Ectodermal cell (in vitro differentiated cells): ENCODE measurements around the gene PDLIM5.

Experiments
- H3K27ac ChIP-seq: 2 replicates; pipeline ENCODE4 v1.7.0; 2013; ENCODE audit warnings: mild to moderate bottlenecking, low read depth, low read length; ENCODE audit not compliant: insufficient read depth, poor library complexity, severe bottlenecking
- H3K27me3 ChIP-seq: 2 replicates; pipeline ENCODE4 v1.7.0; 2013; ENCODE audit warnings: mild to moderate bottlenecking, low read length; ENCODE audit not compliant: insufficient read depth, control insufficient read depth, poor library complexity, severe bottlenecking
- H3K36me3 ChIP-seq: one replicate; pipeline ENCODE4 v1.7.0; 2013; ENCODE audit warnings: low read length; ENCODE audit not compliant: control insufficient read depth, insufficient read depth
- H3K4me1 ChIP-seq: one replicate; pipeline ENCODE4 v1.7.0; 2013; ENCODE audit warnings: low read length; ENCODE audit not compliant: control insufficient read depth, insufficient read depth
- H3K4me3 ChIP-seq: 2 replicates; pipeline ENCODE4 v1.7.0; 2013; ENCODE audit warnings: low read depth, low read length, control low read depth; ENCODE audit not compliant: insufficient read depth
- H3K9me3 ChIP-seq: 2 replicates; pipeline ENCODE4 v1.7.0; 2013; ENCODE audit warnings: mild to moderate bottlenecking, low read length, moderate library complexity; ENCODE audit not compliant: control insufficient read depth
- WGBS, 2 experiments: methylation state at CpG; one replicate each; pipeline ENCODE4 v1.1.7; 2013; ENCODE audit warnings: missing lambda C conversion rate in 2 of 2; 5-methylcytosine and 5-hydroxymethylcytosine counted together

PDLIM5 gene

DNA sequence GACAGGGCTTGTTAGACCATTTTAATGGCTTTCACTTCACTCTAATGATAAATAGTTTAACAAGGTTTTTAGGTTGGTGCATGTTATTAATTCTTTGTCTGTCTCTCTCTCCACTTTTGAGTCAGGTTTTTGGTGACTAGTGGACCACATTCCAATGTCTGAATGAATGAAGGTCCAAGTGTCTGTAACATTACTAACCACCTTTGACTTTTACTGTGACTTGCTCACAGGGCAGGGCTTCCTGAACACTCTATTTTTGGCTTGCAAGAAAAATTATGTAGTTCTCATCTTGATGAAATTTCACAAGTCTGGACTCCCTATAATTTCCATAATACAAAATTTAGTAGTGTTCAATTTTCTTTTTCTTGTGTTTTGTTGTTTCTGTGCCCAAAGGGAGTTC is 227.2 kb downstream of the PDLIM5 start:
- Histone ChIP-seq H3K4me1 (no peaks in the 10 kb centered on the region), H3K4me3 (no peak overlapping the region), H3K36me3 (no peaks in the 10 kb centered on the region), H3K9me3 (no peaks in the 10 kb centered on the region), H3K27me3 (no peaks in the 10 kb centered on the region), H3K27ac (no peak overlapping the region)

DNA sequence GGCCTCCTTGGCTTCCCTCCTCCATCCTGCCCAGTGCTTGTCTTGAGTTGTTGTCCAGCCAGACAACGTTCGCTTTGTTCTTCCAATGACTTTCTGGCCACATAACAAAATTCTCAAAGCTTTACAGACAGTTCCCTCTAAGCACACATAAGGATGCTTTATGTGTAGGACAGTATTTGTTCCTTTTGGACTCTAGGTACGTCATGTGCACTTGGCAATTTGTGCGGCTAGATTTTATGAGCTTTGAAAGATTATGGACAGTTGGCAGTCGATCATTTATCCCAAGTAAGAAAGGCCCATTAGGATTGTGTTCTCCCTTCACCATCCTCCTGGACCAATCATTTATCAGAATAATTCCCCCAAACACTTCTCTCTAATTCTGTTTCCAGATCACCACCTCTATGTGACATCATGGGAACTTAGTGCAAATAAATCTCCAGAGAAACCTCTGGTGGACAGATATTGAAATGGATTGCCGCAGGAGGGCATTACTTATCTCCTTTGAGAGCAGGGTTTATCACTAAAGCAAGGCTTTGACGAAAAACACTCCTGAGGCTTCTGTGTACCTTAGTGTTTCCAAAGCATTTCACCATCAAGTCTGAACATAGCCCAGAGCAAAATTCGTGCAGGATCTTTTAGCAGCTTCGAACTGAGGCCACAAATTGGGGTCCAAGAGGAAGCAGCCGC is 228.6 kb downstream of the PDLIM5 start:
- no peaks in the 10 kb centered on the region for H3K36me3 ChIP-seq
- H3K4me1 ChIP-seq: no peaks in the 10 kb centered on the region
- 95 to 96% methylated on average over 9 to 10 of the region's 10 CpGs for WGBS, 2 experiments
- H3K27me3 ChIP-seq: no peaks in the 10 kb centered on the region
- H3K4me3 ChIP-seq: no peak overlapping the region
- H3K27ac ChIP-seq: no peak overlapping the region
- no peaks in the 10 kb centered on the region for H3K9me3 ChIP-seq

DNA sequence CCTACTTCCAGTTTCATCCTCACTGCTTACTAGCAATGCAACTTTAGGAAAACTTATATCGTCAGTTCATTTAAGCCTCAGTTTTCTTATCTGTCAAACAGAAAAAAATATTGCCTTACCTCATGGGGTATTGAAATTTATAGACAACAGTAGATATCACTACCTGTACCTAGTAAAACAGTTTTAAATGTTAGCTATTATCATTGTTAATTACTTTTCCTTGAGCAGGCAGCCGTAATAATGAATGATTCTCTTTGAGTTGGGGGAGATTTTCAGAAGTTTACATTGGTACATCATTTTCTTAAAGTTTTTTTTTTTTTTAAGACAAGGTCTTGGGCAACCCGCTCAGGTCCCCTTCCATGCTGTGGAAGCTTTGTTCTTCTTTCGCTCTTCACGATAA is 234.3 kb downstream of the PDLIM5 start:
- no peaks in the 10 kb centered on the region for H3K36me3 ChIP-seq

DNA sequence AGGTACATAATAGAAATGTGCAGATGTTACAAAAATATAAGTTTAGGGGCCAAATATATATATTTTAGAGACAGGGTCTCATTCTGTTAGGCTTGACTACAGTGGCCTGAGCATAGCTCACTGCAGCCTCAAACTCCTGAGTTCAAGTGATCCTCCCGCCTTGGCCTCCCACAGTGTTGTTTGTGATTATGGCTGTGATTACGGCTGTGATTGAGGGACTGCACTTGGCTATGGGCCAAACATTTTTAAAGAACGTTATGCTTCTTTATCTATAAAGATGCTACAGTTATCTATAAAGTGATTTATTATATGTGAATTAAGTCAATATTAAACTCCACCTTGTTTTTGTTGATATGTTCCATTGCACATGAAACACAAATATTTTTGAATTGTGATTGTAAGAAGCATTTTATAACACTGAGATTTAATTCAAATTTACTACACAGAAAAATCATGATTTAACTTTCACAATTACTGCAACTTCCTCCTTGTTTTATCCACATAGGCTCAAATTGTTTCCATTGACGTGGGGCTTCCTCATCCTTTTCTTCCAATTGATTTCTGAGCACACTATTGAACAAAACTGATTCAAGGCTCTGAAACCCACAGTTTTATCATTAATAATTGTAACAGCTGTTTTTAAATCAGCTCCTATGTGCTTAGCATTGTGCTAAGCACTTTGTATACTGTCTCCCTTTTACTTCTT is 237.6 kb downstream of the PDLIM5 start:
- H3K9me3 ChIP-seq: no peaks in the 10 kb centered on the region
- WGBS, 2 experiments: 93 to 96% methylated on average over 3 of the region's 4 CpGs
- H3K27ac ChIP-seq: no peak overlapping the region
- H3K4me3 ChIP-seq: no peak overlapping the region
- H3K27me3 ChIP-seq: no peaks in the 10 kb centered on the region
- no peaks in the 10 kb centered on the region for H3K4me1 ChIP-seq
- H3K36me3 ChIP-seq: no peaks in the 10 kb centered on the region

More for the DNA sequence above, 234.3 kb downstream of the PDLIM5 start:
- Histone ChIP-seq H3K9me3 (no peaks in the 10 kb centered on the region), H3K27ac (no peak overlapping the region), H3K4me1 (no peaks in the 10 kb centered on the region), H3K27me3 (no peaks in the 10 kb centered on the region), H3K4me3 (no peak overlapping the region)
- WGBS, 2 experiments: 95 to 98% methylated on average over 4 to 5 of the region's 5 CpGs

DNA sequence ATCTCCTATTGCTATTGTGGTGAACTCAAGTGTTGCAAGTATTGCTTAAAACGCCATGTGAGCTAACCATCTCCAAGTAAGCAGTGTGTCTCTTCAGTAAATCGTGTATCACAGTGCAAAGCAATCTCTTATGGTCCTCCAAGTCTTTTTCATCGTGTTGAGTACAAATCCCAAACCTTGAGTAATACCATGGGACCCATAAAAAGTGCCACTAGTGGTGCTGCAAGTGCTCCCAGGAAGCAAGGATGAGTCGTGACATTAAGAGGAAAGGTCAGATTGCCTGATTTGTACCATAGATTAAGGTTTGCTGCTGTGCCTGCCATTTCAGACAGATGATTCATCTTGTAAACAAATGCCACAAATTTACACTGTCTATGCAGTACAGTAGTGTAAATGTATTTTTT is 239.1 kb downstream of the PDLIM5 start:
- Histone ChIP-seq H3K4me3 (no peak overlapping the region), H3K27ac (no peak overlapping the region), H3K27me3 (no peaks in the 10 kb centered on the region), H3K36me3 (no peaks in the 10 kb centered on the region), H3K9me3 (no peaks in the 10 kb centered on the region), H3K4me1 (no peaks in the 10 kb centered on the region)
- 90 to 91% methylated on average over 4 of the region's 4 CpGs for WGBS, 2 experiments

DNA sequence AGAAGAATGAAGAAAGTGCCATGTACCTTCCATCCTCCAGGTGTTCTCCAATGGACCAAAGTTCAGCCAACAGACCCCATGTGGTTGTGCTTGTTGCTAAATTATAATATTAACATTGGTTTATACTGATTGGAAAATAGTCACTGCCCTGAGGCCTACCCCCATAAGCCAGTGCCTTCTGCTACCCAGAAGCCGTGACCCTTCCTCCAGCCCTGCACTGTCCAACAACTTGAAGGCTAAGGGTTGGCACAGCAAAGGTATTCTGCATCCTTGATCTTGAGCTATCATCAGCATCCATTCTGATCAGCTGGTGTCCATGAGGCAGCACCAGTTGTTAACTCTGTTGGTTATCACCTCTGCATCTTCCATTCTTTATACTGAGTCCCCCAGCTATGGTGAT is 239.8 kb downstream of the PDLIM5 start:
- Histone ChIP-seq H3K4me3 (no peak overlapping the region), H3K4me1 (no peaks in the 10 kb centered on the region), H3K27ac (no peak overlapping the region), H3K9me3 (no peaks in the 10 kb centered on the region), H3K27me3 (no peaks in the 10 kb centered on the region), H3K36me3 (no peaks in the 10 kb centered on the region)
- WGBS, 2 experiments: 93 to 95% methylated on average over 1 of the region's 1 CpG

DNA sequence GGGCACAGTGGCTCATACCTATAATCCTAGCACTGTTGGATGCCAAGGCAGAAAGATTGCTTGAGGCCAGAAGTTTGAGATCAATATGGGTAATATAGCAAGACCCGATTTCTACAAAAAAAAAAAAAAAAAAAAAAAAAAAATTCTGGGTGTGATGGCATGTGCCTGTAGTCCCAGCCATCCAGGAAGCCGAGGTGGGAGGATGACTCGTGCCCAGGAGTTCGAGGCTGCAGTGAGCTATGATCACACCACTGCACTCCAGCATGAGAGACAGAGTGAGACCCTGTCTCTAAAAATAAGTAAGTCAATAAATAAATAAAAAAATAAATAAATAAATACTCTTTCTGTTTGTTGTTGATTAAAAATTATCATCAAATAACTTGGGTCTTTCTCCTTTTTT is 243.6 kb downstream of the PDLIM5 start:
- H3K27me3 ChIP-seq: no peaks in the 10 kb centered on the region
- WGBS, 2 experiments: 87 to 99% methylated on average over 4 of the region's 4 CpGs
- no peaks in the 10 kb centered on the region for H3K4me1 ChIP-seq
- H3K36me3 ChIP-seq: no peaks in the 10 kb centered on the region
- no peak overlapping the region for H3K4me3 ChIP-seq
- H3K27ac ChIP-seq: no peak overlapping the region
- H3K9me3 ChIP-seq: no peaks in the 10 kb centered on the region

DNA sequence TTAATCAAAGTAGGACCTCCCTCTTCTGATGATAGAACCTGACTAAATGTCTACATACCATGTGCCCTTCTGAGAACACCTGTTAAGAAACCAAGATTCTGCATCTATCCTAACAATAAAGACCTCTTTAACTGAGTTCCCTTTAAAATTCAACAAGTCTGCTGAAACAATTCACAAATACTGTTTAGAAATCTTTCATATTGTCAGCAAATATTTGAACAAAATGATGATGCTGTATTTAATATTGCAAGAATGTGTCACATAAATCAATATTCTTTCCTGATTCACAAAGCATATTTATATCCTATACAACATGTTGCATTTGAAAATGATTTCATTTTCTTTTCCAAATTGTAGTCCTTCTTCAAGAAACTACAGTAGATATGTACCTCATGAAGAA is 246.4 kb downstream of the PDLIM5 start:
- Histone ChIP-seq H3K27me3 (no peaks in the 10 kb centered on the region), H3K36me3 (no peaks in the 10 kb centered on the region), H3K4me1 (no peaks in the 10 kb centered on the region), H3K9me3 (no peaks in the 10 kb centered on the region), H3K27ac (no peak overlapping the region), H3K4me3 (no peak overlapping the region)

DNA sequence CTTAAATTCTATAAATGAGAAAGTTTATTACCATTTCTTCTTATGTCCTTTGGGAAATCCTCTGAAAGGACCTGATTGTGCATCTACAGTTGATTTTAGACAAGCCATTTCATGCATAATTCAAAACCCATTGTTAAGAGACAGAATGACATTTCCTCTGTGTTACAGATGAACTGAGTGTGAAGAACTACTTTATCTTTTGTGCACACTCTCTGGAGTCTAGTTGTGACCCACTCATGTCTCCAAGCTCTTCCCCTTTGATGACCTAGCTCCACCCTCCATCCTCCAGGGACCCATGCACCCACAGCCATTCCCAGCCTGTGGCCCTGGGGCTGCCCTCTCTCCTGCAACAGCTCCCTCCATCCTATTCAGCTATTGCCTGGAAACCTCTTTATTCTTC is 248.6 kb downstream of the PDLIM5 start:
- Histone ChIP-seq H3K9me3 (no peaks in the 10 kb centered on the region), H3K27ac (no peak overlapping the region)

DNA sequence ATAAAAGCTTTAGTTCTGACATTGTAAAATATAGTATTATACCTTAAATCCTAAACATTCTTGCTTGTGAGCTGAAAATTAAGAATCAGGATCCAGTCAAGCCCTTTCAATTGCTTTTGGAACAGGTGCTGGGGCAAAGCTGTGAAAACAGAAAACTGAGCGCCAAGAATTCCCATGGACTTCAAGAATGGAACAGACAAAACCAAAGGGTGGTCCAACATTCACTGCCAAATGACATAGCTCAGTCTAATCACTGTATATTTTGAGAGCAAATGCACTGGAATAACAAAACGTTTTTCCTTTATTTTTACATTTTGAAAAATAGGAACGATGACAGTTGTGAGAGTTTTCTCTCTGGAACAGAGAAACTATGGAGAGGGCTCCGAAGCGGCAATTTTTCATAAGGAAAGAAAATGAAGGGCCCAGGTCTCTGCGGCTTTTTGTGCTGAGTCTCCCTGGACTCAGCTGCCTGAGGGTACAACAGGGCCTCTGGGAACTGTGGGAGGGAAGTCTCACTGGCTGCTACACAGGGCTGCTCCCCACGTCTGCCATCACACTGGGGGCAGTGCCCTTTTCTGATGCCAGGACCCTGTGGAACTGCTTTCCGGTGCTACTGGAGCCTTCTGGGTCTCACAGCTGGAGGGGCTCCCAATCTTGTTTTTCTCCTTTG is 250.0 kb downstream of the PDLIM5 start:
- no peaks in the 10 kb centered on the region for H3K36me3 ChIP-seq
- no peak overlapping the region for H3K27ac ChIP-seq
- H3K4me1 ChIP-seq: no peaks in the 10 kb centered on the region
- H3K27me3 ChIP-seq: no peaks in the 10 kb centered on the region
- no peak overlapping the region for H3K4me3 ChIP-seq
- H3K9me3 ChIP-seq: no peaks in the 10 kb centered on the region
- WGBS, 2 experiments: 84 to 88% methylated on average over 8 of the region's 8 CpGs

More for the DNA sequence above, 248.6 kb downstream of the PDLIM5 start:
- H3K27me3 ChIP-seq: no peaks in the 10 kb centered on the region
- H3K36me3 ChIP-seq: no peaks in the 10 kb centered on the region
- H3K4me3 ChIP-seq: no peak overlapping the region
- H3K4me1 ChIP-seq: no peaks in the 10 kb centered on the region
